ENCODE data around the gene OPN4. TPM values are rescaled to one million over a fixed set of nuclear protein-coding genes. Genes with fewer than 3 reads are reported as not detected.

OPN4 gene
- total RNA-seq, 2 experiments from 2014 or later, result not detected

GRCh38 chr10:86698207-86698940, 44.0 kb downstream of the OPN4 start:
- Mint-ChIP-seq H3K4me3 (no peak overlapping the region), H3K36me3 (no peaks in the 10 kb centered on the region)

GRCh38 chr10:86699125-86699524, 44.8 kb downstream of the OPN4 start:
- peaks cover 5% of the 10 kb centered on the region for H3K27me3 Mint-ChIP-seq
- no peaks in the 10 kb centered on the region for H3K9me3 Mint-ChIP-seq (ENCODE audit: low read depth)
- no peak for ATAC-seq
- CTCF ChIA-PET, result interaction anchor here (1.0 to 1.4 kb wide), 2 partner anchors 11 to 201 kb away, joined by 3 to 4 read pairs; no protein-coding TSS in a partner anchor
- no peaks in the 10 kb centered on the region for H3K36me3 Mint-ChIP-seq
- H3K27ac Mint-ChIP-seq, result no peak overlapping the region
- H3K4me1 Mint-ChIP-seq, result no peaks in the 10 kb centered on the region
- no peak overlapping the region for H3K4me3 Mint-ChIP-seq
- DNase-seq, result no peak

More at GRCh38 chr10:86698207-86698940, 44.0 kb downstream of the OPN4 start:
- CTCF ChIA-PET, result interaction anchor here (1.0 to 1.4 kb wide), 2 partner anchors 10 to 201 kb away, joined by 3 to 4 read pairs; no protein-coding TSS in a partner anchor
- H3K9me3 Mint-ChIP-seq (ENCODE audit: low read depth), result no peaks in the 10 kb centered on the region
- peaks cover 5% of the 10 kb centered on the region for H3K27me3 Mint-ChIP-seq
- H3K27ac Mint-ChIP-seq, result no peak overlapping the region
- DNase-seq (no peak), ATAC-seq (no peak)
- no peaks in the 10 kb centered on the region for H3K4me1 Mint-ChIP-seq

- no peak for DNase-seq
- Mint-ChIP-seq H3K27me3 (peaks cover 5% of the 10 kb centered on the region), H3K9me3 (ENCODE audit: low read depth) (no peaks in the 10 kb centered on the region), H3K27ac (no peak overlapping the region), H3K4me1 (no peaks in the 10 kb centered on the region), H3K36me3 (no peaks in the 10 kb centered on the region), H3K4me3 (no peak overlapping the region)
- no peak for ATAC-seq
- CTCF ChIA-PET, result interaction anchor here (1.0 to 1.4 kb wide), 2 partner anchors 11 to 200 kb away, joined by 3 to 4 read pairs; no protein-coding TSS in a partner anchor
These were observed 45.2 kb downstream of the OPN4 start for GRCh38 chr10:86699541-86699940.

GRCh38 chr10:86699991-86700840, 45.9 kb downstream of the OPN4 start:
- CTCF ChIA-PET, result interaction anchor here (1.4 kb wide), 1 partner anchor 200 kb away, joined by 4 read pairs; no protein-coding TSS in a partner anchor
- peaks cover 5% of the 10 kb centered on the region for H3K27me3 Mint-ChIP-seq
- ATAC-seq (no peak), DNase-seq (no peak)
- H3K4me1 Mint-ChIP-seq, result no peaks in the 10 kb centered on the region
- H3K4me3 Mint-ChIP-seq, result no peak overlapping the region
- H3K36me3 Mint-ChIP-seq, result no peaks in the 10 kb centered on the region
- no peak overlapping the region for H3K27ac Mint-ChIP-seq
- no peaks in the 10 kb centered on the region for H3K9me3 Mint-ChIP-seq (ENCODE audit: low read depth)

- Mint-ChIP-seq H3K36me3 (no peaks in the 10 kb centered on the region), H3K4me3 (no peak overlapping the region), H3K4me1 (no peaks in the 10 kb centered on the region), H3K9me3 (ENCODE audit: low read depth) (no peaks in the 10 kb centered on the region), H3K27ac (no peak overlapping the region), H3K27me3 (peaks cover 2% of the 10 kb centered on the region)
- no peak for DNase-seq
- CTCF ChIA-PET, result interaction anchor here (1.0 kb wide), 1 partner anchor 199 kb away, joined by 3 read pairs; no protein-coding TSS in a partner anchor
- ATAC-seq, result no peak
These were observed 46.7 kb downstream of the OPN4 start for GRCh38 chr10:86700851-86701617.

GRCh38 chr10:86703176-86703575, 48.8 kb downstream of the OPN4 start:
- no peaks in the 10 kb centered on the region for H3K4me1 Mint-ChIP-seq
- no peaks in the 10 kb centered on the region for H3K36me3 Mint-ChIP-seq
- H3K9me3 Mint-ChIP-seq (ENCODE audit: low read depth), result no peaks in the 10 kb centered on the region
- H3K27ac Mint-ChIP-seq, result no peak overlapping the region
- ATAC-seq (no peak), DNase-seq (no peak)
- no peak overlapping the region for H3K4me3 Mint-ChIP-seq
- no peaks in the 10 kb centered on the region for H3K27me3 Mint-ChIP-seq
- CTCF ChIA-PET, result no interaction called here

GRCh38 chr10:86705139-86705538, 50.8 kb downstream of the OPN4 start:
- no peak for ATAC-seq
- no peak for DNase-seq
- H3K36me3 Mint-ChIP-seq, result no peaks in the 10 kb centered on the region
- no peak overlapping the region for H3K4me3 Mint-ChIP-seq
- H3K27me3 Mint-ChIP-seq, result no peaks in the 10 kb centered on the region
- H3K27ac Mint-ChIP-seq, result no peak overlapping the region
- no peaks in the 10 kb centered on the region for H3K9me3 Mint-ChIP-seq (ENCODE audit: low read depth)
- H3K4me1 Mint-ChIP-seq, result no peaks in the 10 kb centered on the region
- CTCF ChIA-PET, result no interaction called here

- Mint-ChIP-seq H3K4me1 (peaks cover 6% of the 10 kb centered on the region), H3K9me3 (ENCODE audit: low read depth) (no peaks in the 10 kb centered on the region), H3K27ac (no peak overlapping the region), H3K36me3 (no peaks in the 10 kb centered on the region), H3K4me3 (no peak overlapping the region), H3K27me3 (no peaks in the 10 kb centered on the region)
- DNase-seq, result no peak
- ATAC-seq, result no peak
- CTCF ChIA-PET, result no interaction called here
These were observed 51.6 kb downstream of the OPN4 start for GRCh38 chr10:86705905-86706304.

GRCh38 chr10:86706401-86706841, 52.1 kb downstream of the OPN4 start:
- Mint-ChIP-seq H3K9me3 (ENCODE audit: low read depth) (no peaks in the 10 kb centered on the region), H3K4me1 (peaks cover 7% of the 10 kb centered on the region), H3K27me3 (no peaks in the 10 kb centered on the region), H3K36me3 (no peaks in the 10 kb centered on the region), H3K27ac (no peak overlapping the region), H3K4me3 (no peak overlapping the region)
- DNase-seq, result no peak
- no peak for ATAC-seq
- CTCF ChIA-PET, result interaction anchor here (0.5 kb wide), 1 partner anchor 233 kb away, joined by 3 read pairs; no protein-coding TSS in a partner anchor

- Mint-ChIP-seq H3K27ac (no peak overlapping the region), H3K27me3 (no peaks in the 10 kb centered on the region), H3K4me1 (peaks cover 7% of the 10 kb centered on the region), H3K36me3 (no peaks in the 10 kb centered on the region), H3K9me3 (ENCODE audit: low read depth) (no peaks in the 10 kb centered on the region), H3K4me3 (no peak overlapping the region)
- DNase-seq (no peak), ATAC-seq (no peak)
- CTCF ChIA-PET, result no interaction called here
These were observed 52.6 kb downstream of the OPN4 start for GRCh38 chr10:86706977-86707376.

- H3K36me3 Mint-ChIP-seq, result no peaks in the 10 kb centered on the region
- H3K4me1 Mint-ChIP-seq, result peaks cover 9% of the 10 kb centered on the region
- no peaks in the 10 kb centered on the region for H3K9me3 Mint-ChIP-seq (ENCODE audit: low read depth)
- H3K27ac Mint-ChIP-seq, result no peak overlapping the region
- DNase-seq, result no peak
- H3K4me3 Mint-ChIP-seq, result no peak overlapping the region
- H3K27me3 Mint-ChIP-seq, result no peaks in the 10 kb centered on the region
- CTCF ChIA-PET, result interaction anchor here (1.0 kb wide), 1 partner anchor 13 kb away, joined by 3 read pairs; no protein-coding TSS in a partner anchor
- ATAC-seq, result no peak
These were observed 53.2 kb downstream of the OPN4 start for GRCh38 chr10:86707505-86707904.

- DNase-seq, result no peak
- H3K27me3 Mint-ChIP-seq, result no peaks in the 10 kb centered on the region
- ATAC-seq, result no peak
These were observed 53.9 kb downstream of the OPN4 start for GRCh38 chr10:86708068-86708782.

More at GRCh38 chr10:86708068-86708782, 53.9 kb downstream of the OPN4 start:
- Mint-ChIP-seq H3K4me1 (peaks cover 9% of the 10 kb centered on the region), H3K9me3 (ENCODE audit: low read depth) (no peaks in the 10 kb centered on the region), H3K36me3 (no peaks in the 10 kb centered on the region), H3K27ac (no peak overlapping the region), H3K4me3 (no peak overlapping the region)
- CTCF ChIA-PET, result interaction anchor here (1.0 kb wide), 2 partner anchors 13 to 19 kb away, joined by 3 read pairs; no protein-coding TSS in a partner anchor

Measured in activated CD8-positive, alpha-beta memory T cell treated with anti-CD3 and anti-CD28 coated beads, Interleukin-2, amount 10 ng/mL, durations not matched to agents 7 days and 5 days (primary cell).